ENCODE results near the gene SESN3. TPM values are rescaled to one million over a fixed set of nuclear protein-coding genes. Genes with fewer than 3 reads are reported as not detected.
"Not testable (repeated sequence)": the region's sequence is repeated elsewhere in the genome, so short reads cannot be mapped to it uniquely, and the experiment has no call there.

The SESN3 gene
- total RNA-seq, 2 experiments from 2014 or later: 19.4 to 19.5 TPM

GRCh38 chr11:95222817-95223216 lies 8.2 kb downstream of the SESN3 start:
- DNase-seq (no peak), ATAC-seq (peak; percentile 51)
- Mint-ChIP-seq H3K4me1 (ENCODE audit: low read depth) (peaks cover 35% of the 10 kb centered on the region), H3K9me3 (peaks cover 10% of the 10 kb centered on the region), H3K27me3 (no peaks in the 10 kb centered on the region), H3K4me3 (no peak overlapping the region), H3K36me3 (ENCODE audit: low read depth) (peaks cover 20% of the 10 kb centered on the region), H3K27ac (no peak overlapping the region)
- ChIA-PET POLR2A (no interaction called here), CTCF (interaction anchor here (0.7 to 1.3 kb wide), 2 partner anchors 9 to 69 kb away, joined by 3 to 6 read pairs; no protein-coding TSS in a partner anchor)
- TF ChIP-seq CTCF (IDR thresholded peaks at IDR 0.05): no peak
- intact Hi-C loops (cut with micrococcal nuclease): no loop called here

- Mint-ChIP-seq H3K27ac (no peak overlapping the region), H3K27me3 (no peaks in the 10 kb centered on the region), H3K4me3 (no peak overlapping the region), H3K9me3 (peaks cover 2% of the 10 kb centered on the region), H3K36me3 (ENCODE audit: low read depth) (peaks cover 13% of the 10 kb centered on the region), H3K4me1 (ENCODE audit: low read depth) (peaks cover 20% of the 10 kb centered on the region)
- POLR2A ChIA-PET: no interaction called here
- intact Hi-C loops (cut with micrococcal nuclease): no loop called here
- CTCF ChIA-PET: interaction anchor here (1.2 kb wide), 1 partner anchor 65 kb away, joined by 4 read pairs; no protein-coding TSS in a partner anchor
- ATAC-seq (no peak), DNase-seq (no peak)
- TF ChIP-seq CTCF (IDR thresholded peaks at IDR 0.05): no peak
Measured at GRCh38 chr11:95219599-95219998, 11.4 kb downstream of the SESN3 start.

- no peak for DNase-seq
- intact Hi-C loops (cut with micrococcal nuclease): no loop called here
- ChIA-PET CTCF (interaction anchor here (1.5 kb wide), 1 partner anchor 487 kb away, joined by 3 read pairs; no protein-coding TSS in a partner anchor), POLR2A (interaction anchor here (0.6 kb wide), 2 partner anchors 29 to 419 kb away, joined by 3 read pairs; no protein-coding TSS in a partner anchor)
- H3K36me3 Mint-ChIP-seq (ENCODE audit: low read depth): peaks cover 6% of the 10 kb centered on the region
- no peak for TF ChIP-seq CTCF (IDR thresholded peaks at IDR 0.05)
- no peaks in the 10 kb centered on the region for H3K27me3 Mint-ChIP-seq
- H3K27ac Mint-ChIP-seq: no peak overlapping the region
- no peak for ATAC-seq
- peaks cover 12% of the 10 kb centered on the region for H3K4me1 Mint-ChIP-seq (ENCODE audit: low read depth)
- no peak overlapping the region for H3K4me3 Mint-ChIP-seq
- H3K9me3 Mint-ChIP-seq: no peaks in the 10 kb centered on the region
Measured at GRCh38 chr11:95218149-95218548, 12.9 kb downstream of the SESN3 start.

GRCh38 chr11:95212609-95213008 lies 18.4 kb downstream of the SESN3 start:
- ChIA-PET CTCF (interaction anchor here (1.0 to 2.3 kb wide), 5 partner anchors 13 to 493 kb away, joined by 3 to 13 read pairs (median 3); partner anchors contain the start of gene SESN3), POLR2A (interaction anchor here (1.2 kb wide), 1 partner anchor 577 kb away, joined by 5 read pairs; the partner anchor contains the start of genes CEP57 and FAM76B)
- Mint-ChIP-seq H3K36me3 (ENCODE audit: low read depth) (peaks cover 22% of the 10 kb centered on the region), H3K4me1 (ENCODE audit: low read depth) (peaks cover 13% of the 10 kb centered on the region), H3K27me3 (no peaks in the 10 kb centered on the region), H3K9me3 (peaks cover 3% of the 10 kb centered on the region), H3K4me3 (no peak overlapping the region), H3K27ac (no peak overlapping the region)
- intact Hi-C loops (cut with micrococcal nuclease): no loop called here
- ATAC-seq (no peak), DNase-seq (no peak)
- no peak for TF ChIP-seq CTCF (IDR thresholded peaks at IDR 0.05)

- H3K9me3 Mint-ChIP-seq; CTCF ChIA-PET; H3K27ac Mint-ChIP-seq; intact Hi-C loops (cut with micrococcal nuclease); DNase-seq; ATAC-seq; H3K27me3 Mint-ChIP-seq; H3K4me3 Mint-ChIP-seq; POLR2A ChIA-PET: not testable (repeated sequence)
- Mint-ChIP-seq H3K4me1 (ENCODE audit: low read depth) (peaks cover 18% of the 10 kb centered on the region), H3K36me3 (ENCODE audit: low read depth) (peaks cover 20% of the 10 kb centered on the region)
Measured at GRCh38 chr11:95209535-95209934, 21.5 kb downstream of the SESN3 start.
